ENCODE measurements around the gene C12orf42. TPM values are rescaled to one million over a fixed set of nuclear protein-coding genes. Genes with fewer than 3 reads are reported as not detected.
"Not testable (repeated sequence)": the region's sequence is repeated elsewhere in the genome, so short reads cannot be mapped to it uniquely, and the experiment has no call there.

C12orf42 gene
- total and polyA plus RNA-seq, 2 experiments from 2014 or later: not detected

DNA sequence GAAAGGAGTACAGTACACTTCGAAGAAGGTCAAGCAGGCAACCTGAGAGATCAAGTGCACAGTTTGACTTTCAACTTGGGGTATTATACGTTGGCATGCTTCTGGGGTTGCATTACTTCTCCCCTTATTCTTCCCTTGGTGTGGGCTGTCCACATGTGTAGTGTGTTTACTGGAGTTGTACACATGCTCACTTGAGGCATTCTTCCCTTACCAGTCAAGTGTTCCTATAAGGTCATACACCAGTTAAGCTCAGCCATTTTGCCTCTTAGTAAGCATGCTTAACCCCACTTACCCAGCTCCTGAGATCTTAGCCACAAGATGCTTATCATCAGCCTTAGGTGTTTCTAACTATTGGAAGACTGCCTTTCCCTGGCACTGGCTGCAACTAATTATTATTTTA lies 63.8 kb downstream of the C12orf42 start:
- no peak overlapping the region for H3K27ac ChIP-seq

DNA sequence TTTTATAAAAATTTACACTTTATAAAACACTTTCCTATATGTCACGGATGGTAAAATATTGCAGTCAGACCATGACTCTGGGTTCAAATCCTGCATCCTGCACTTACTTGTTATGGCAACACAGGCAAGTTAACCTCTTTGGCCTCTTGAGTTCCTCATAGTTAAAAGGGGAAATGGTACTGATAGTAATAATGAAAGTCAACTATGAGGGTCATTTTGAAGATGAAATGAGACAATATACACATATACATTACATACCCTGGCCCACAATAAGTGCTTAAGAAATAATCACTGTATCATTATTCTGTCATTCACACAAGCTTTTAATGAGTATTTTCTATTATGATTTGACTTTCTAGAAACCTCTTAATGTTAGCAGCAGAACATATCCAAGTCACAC lies 64.4 kb downstream of the C12orf42 start:
- H3K27me3 ChIP-seq: no peaks in the 10 kb centered on the region

More for the DNA sequence above, 63.8 kb downstream of the C12orf42 start:
- Histone ChIP-seq H3K27me3 (no peaks in the 10 kb centered on the region), H3K9me3 (ENCODE audit: low read depth) (no peaks in the 10 kb centered on the region), H3K4me3 (no peak overlapping the region), H3K36me3 (no peaks in the 10 kb centered on the region), H3K4me1 (ENCODE audit: low read depth) (no peaks in the 10 kb centered on the region)
- no peak for DNase-seq (ENCODE audit: low read depth in 1 of 2, low spot score in 1 of 2)
- TF ChIP-seq, protein P1, sequence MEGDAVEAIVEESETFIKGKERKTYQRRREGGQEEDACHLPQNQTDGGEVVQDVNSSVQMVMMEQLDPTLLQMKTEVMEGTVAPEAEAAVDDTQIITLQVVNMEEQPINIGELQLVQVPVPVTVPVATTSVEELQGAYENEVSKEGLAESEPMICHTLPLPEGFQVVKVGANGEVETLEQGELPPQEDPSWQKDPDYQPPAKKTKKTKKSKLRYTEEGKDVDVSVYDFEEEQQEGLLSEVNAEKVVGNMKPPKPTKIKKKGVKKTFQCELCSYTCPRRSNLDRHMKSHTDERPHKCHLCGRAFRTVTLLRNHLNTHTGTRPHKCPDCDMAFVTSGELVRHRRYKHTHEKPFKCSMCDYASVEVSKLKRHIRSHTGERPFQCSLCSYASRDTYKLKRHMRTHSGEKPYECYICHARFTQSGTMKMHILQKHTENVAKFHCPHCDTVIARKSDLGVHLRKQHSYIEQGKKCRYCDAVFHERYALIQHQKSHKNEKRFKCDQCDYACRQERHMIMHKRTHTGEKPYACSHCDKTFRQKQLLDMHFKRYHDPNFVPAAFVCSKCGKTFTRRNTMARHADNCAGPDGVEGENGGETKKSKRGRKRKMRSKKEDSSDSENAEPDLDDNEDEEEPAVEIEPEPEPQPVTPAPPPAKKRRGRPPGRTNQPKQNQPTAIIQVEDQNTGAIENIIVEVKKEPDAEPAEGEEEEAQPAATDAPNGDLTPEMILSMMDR (IDR thresholded peaks at IDR 0.05; ENCODE audit: low read depth, low read length): no peak

DNA sequence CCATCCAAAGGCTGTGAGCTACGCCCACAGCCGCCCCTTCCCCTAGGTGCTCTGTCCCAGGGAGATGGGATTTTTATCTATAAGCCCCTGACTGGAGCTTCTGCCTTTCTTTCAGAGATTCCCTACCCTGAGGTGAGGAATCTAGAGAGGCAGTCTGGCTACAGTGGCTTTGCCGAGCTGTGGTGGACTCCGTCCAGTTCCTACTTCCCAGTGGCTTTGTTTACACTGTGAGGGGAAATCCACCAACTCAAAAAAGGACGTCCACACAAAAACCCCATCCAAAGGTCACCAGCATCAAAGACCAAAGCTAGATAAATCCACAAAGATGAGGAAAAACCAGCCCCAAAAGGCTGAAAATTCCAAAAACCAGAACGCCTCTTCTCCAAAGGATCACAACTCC lies 70.1 kb downstream of the C12orf42 start:
- not testable (repeated sequence) for H3K4me1 ChIP-seq (ENCODE audit: low read depth); H3K36me3 ChIP-seq; H3K27ac ChIP-seq; DNase-seq (ENCODE audit: low read depth in 1 of 2, low spot score in 1 of 2); H3K27me3 ChIP-seq; H3K9me3 ChIP-seq (ENCODE audit: low read depth); H3K4me3 ChIP-seq

More for the DNA sequence above, 64.4 kb downstream of the C12orf42 start:
- no peaks in the 10 kb centered on the region for H3K9me3 ChIP-seq (ENCODE audit: low read depth)
- TF ChIP-seq, protein P1 (IDR thresholded peaks at IDR 0.05; ENCODE audit: low read depth, low read length): no peak
- no peaks in the 10 kb centered on the region for H3K36me3 ChIP-seq
- no peaks in the 10 kb centered on the region for H3K4me1 ChIP-seq (ENCODE audit: low read depth)
- H3K27ac ChIP-seq: no peak overlapping the region
- H3K4me3 ChIP-seq: no peak overlapping the region
- DNase-seq (ENCODE audit: low read depth in 1 of 2, low spot score in 1 of 2): no peak

DNA sequence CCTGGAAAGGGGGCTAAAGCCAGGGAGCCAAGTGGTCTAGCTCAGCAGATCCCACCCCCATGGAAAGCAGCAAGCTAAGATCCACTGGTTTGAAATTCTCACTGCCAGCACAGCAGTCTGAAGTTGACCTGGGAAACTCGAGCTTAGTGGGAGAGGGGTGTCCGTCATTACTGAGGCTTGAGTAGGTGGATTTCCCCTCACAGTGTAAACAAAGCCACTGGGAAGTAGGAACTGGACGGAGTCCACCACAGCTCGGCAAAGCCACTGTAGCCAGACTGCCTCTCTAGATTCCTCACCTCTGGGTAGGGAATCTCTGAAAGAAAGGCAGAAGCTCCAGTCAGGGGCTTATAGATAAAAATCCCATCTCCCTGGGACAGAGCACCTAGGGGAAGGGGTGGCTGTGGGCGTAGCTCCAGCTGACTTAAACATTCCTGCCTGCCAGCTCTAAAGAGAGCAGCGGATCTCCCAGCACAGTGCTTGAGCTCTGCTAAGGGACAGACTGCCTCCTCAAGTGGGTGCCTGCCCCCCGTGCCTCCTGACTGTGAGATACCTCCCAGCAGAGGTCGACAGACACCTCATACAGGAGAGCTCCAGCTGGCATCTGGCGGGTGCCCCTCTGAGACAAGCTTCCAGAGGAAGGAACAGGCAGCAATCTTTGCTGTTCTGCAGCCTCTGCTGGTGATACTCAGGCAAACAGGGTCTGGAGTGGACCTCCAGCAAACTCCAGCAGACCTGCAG lies 70.8 kb downstream of the C12orf42 start:
- H3K4me1 ChIP-seq (ENCODE audit: low read depth); H3K9me3 ChIP-seq (ENCODE audit: low read depth); H3K27me3 ChIP-seq; H3K36me3 ChIP-seq; DNase-seq (ENCODE audit: low read depth in 1 of 2, low spot score in 1 of 2); H3K4me3 ChIP-seq; H3K27ac ChIP-seq: not testable (repeated sequence)

DNA sequence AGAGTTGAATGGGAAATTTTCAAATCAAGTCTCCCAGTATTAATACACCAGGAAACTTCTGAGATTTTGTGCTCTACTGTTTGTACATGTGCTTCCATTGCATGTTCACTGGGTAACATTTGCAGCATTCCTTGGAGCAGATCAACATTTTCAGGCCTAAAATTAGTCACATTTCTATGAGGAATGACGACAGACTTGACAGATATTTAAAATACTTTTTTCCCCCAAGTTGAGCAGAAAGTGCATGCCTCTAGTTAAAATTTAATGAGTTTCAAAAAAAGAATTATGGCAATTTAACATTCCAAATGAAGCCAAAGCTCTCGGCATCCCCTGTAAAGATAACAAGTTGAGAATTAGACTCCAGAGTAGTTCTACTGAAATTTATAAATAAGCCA lies 72.3 kb downstream of the C12orf42 start:
- H3K4me1 ChIP-seq (ENCODE audit: low read depth): no peaks in the 10 kb centered on the region
- no peak overlapping the region for H3K27ac ChIP-seq
- H3K27me3 ChIP-seq: no peaks in the 10 kb centered on the region
- no peak overlapping the region for H3K4me3 ChIP-seq
- no peaks in the 10 kb centered on the region for H3K36me3 ChIP-seq
- TF ChIP-seq, protein P1 (IDR thresholded peaks at IDR 0.05; ENCODE audit: low read depth, low read length): no peak
- no peak for DNase-seq (ENCODE audit: low read depth in 1 of 2, low spot score in 1 of 2)
- H3K9me3 ChIP-seq (ENCODE audit: low read depth): no peaks in the 10 kb centered on the region

DNA sequence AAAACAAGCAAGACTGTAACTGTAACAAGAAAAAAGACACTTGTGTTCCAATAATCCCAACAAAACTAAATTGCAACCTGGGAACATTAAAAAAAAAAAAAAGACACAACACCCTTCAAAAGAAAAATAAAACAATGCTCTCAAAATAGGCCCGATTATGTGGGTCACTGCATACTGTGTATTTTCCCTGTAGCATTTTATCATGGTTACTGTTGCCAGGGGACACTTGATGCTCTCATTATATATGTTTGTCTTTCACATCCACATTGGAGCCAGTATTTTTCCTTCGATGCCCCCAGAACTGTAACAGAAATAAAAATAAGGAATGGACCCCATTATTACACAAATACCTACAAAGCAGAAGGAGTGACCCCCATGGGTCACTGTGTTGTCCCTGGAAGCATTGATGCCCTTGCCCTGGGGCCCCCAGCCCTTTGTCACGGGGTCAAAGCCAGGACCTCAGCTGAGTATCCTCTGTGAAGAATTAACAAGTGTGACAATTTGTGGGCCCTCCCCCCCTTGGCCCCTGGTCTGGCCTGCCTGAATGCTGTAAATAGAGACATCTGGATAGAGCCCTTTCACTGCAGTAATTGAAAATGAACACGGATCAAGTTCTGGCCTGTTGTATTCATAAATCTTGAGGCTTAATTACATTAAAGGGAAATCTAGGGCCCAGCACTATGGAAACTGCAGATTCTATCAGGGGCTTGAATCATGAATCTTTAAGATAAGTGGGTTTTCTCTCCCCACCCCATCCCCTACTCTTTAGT lies 72.8 kb downstream of the C12orf42 start:
- H3K4me1 ChIP-seq (ENCODE audit: low read depth): no peaks in the 10 kb centered on the region
- H3K9me3 ChIP-seq (ENCODE audit: low read depth): no peaks in the 10 kb centered on the region
- no peaks in the 10 kb centered on the region for H3K27me3 ChIP-seq
- H3K4me3 ChIP-seq: no peak overlapping the region
- no peak overlapping the region for H3K27ac ChIP-seq
- H3K36me3 ChIP-seq: no peaks in the 10 kb centered on the region
- DNase-seq (ENCODE audit: low read depth in 1 of 2, low spot score in 1 of 2): no peak
- TF ChIP-seq, protein P1 (IDR thresholded peaks at IDR 0.05; ENCODE audit: low read depth, low read length): no peak

All from cardiac muscle cell (in vitro differentiated cells and primary cell).